GM12892 (cell line): ENCODE results near the gene ATF7.
A peak's percentile ranks its signal among the peaks of the same experiment; 100 is the strongest.

Experiments used
- POLR2A ChIP-seq: IDR thresholded peaks from 2 replicates; pipeline ENCODE4 v1.6.1; 2011; ENCODE audit warnings: low read depth, low read length, control low read depth
- TAF1 ChIP-seq: IDR thresholded peaks from 2 replicates; pipeline ENCODE4 v1.6.1; 2011; ENCODE audit warnings: low read depth, mild to moderate bottlenecking, control low read depth, low read length, borderline replicate concordance

DNA sequence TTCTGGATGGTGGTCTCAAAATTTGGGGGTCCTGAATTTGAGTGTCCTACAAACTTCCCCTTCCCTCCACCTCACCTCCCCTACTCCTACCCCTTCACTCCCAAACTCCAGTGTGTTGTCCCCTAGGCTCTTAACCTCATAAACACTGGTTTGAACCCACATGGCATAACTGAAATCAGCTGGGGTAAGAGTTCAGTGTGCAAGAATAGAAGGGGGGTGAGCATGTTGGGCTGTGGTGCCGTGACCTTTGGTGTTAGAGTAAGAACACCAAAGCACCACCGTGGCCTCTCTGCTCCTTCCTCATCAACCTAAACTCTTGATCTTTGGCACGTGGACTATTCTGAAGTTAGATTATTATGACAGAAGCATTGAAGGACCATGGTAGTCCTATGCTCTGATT lies 163.2 kb downstream of the ATF7 start:
- TF ChIP-seq POLR2A (peak; percentile 43; the same call in 1 of the 2 replicates), TAF1 (no peak)
